Astrocyte (in vitro differentiated cells and primary cell): ENCODE measurements around the gene CACNB2. TPM values are rescaled to one million over a fixed set of nuclear protein-coding genes. Genes with fewer than 3 reads are reported as not detected.
"Not testable (repeated sequence)": the region's sequence is repeated elsewhere in the genome, so short reads cannot be mapped to it uniquely, and the experiment has no call there.

Source experiments
- DNase-seq: peaks from one replicate; pipeline ENCODE4 v3.0.0-alpha.2; 2010; ENCODE audit warnings: low read depth
- FAIRE-seq: peaks from 2 replicates; lab custom pipeline; 2011; peaks lifted over from hg19 to GRCh38; lab: Jason Lieb, UNC
- H2AFZ ChIP-seq: 2 replicates; pipeline ENCODE4 v1.6.0; 2012; ENCODE audit warnings: low read depth, low read length, inconsistent platforms
- H3K27ac ChIP-seq: 2 replicates; pipeline ENCODE4 v1.5.1; 2011; ENCODE audit warnings: low read depth, low read length, inconsistent platforms
- H3K27me3 ChIP-seq: 2 replicates; pipeline ENCODE4 v1.6.0; 2011; ENCODE audit warnings: low read length, inconsistent platforms; ENCODE audit not compliant: insufficient read depth
- H3K36me3 ChIP-seq: 2 replicates; pipeline ENCODE4 v1.5.1; 2011; ENCODE audit warnings: low read length, inconsistent platforms; ENCODE audit not compliant: insufficient read depth
- H3K4me1 ChIP-seq: 2 replicates; pipeline ENCODE4 v1.5.1; 2011; ENCODE audit warnings: low read length, inconsistent platforms; ENCODE audit not compliant: insufficient read depth
- H3K4me2 ChIP-seq: 2 replicates; pipeline ENCODE4 v1.6.0; 2012; ENCODE audit warnings: low read length, inconsistent platforms
- H3K4me3 ChIP-seq: 2 replicates; pipeline ENCODE4 v1.5.1; 2011; ENCODE audit warnings: low read depth, mild to moderate bottlenecking, low read length, inconsistent platforms; ENCODE audit not compliant: insufficient read depth
- H3K79me2 ChIP-seq: 2 replicates; pipeline ENCODE4 v1.6.0; 2012; ENCODE audit warnings: mild to moderate bottlenecking, low read length, inconsistent platforms; ENCODE audit not compliant: insufficient read depth
- H3K9ac ChIP-seq: 2 replicates; pipeline ENCODE4 v1.6.0; 2012; ENCODE audit warnings: mild to moderate bottlenecking, low read length, inconsistent platforms
- H3K9me3 ChIP-seq: 2 replicates; pipeline ENCODE4 v1.5.1; 2012; ENCODE audit warnings: low read depth, mild to moderate bottlenecking, low read length, inconsistent platforms; ENCODE audit not compliant: insufficient read depth
- H4K20me1 ChIP-seq: 2 replicates; pipeline ENCODE4 v1.6.0; 2012; ENCODE audit warnings: low read length, inconsistent platforms; ENCODE audit not compliant: insufficient read depth
- H3K27ac Mint-ChIP-seq: one replicate; pipeline ENCODE4 v1.8.0; 2021; ENCODE audit warnings: mild to moderate bottlenecking, mixed read lengths; ENCODE audit not compliant: unreplicated experiment
- H3K27me3 Mint-ChIP-seq: one replicate; pipeline ENCODE4 v1.8.0; 2021; ENCODE audit warnings: low read depth, mixed read lengths; ENCODE audit not compliant: unreplicated experiment
- H3K36me3 Mint-ChIP-seq: one replicate; pipeline ENCODE4 v1.8.0; 2021; ENCODE audit warnings: low read depth, mixed read lengths; ENCODE audit not compliant: unreplicated experiment
- H3K4me1 Mint-ChIP-seq: one replicate; pipeline ENCODE4 v1.8.0; 2021; ENCODE audit warnings: low read depth, mixed read lengths; ENCODE audit not compliant: unreplicated experiment
- H3K4me3 Mint-ChIP-seq: one replicate; pipeline ENCODE4 v1.8.0; 2021; ENCODE audit warnings: mild to moderate bottlenecking, moderate library complexity, mixed read lengths; ENCODE audit not compliant: unreplicated experiment
- H3K9me3 Mint-ChIP-seq: one replicate; pipeline ENCODE4 v1.8.0; 2021; ENCODE audit warnings: mild to moderate bottlenecking, mixed read lengths; ENCODE audit not compliant: unreplicated experiment
- CTCF ChIP-seq: IDR thresholded peaks from 2 replicates; pipeline ENCODE4 v1.5.1; 2011; ENCODE audit warnings: low read depth, mild to moderate bottlenecking, inconsistent platforms, low read length, moderate library complexity; ENCODE audit not compliant: insufficient read depth
- EZH2 ChIP-seq: IDR thresholded peaks from 2 replicates; pipeline ENCODE4 v1.6.1; 2012; ENCODE audit warnings: mild to moderate bottlenecking, low read length, inconsistent platforms; ENCODE audit not compliant: insufficient read depth
- total RNA-seq: library from RNA; stranded (reverse); gene quantifications from 2 replicates; pipeline ENCODE4 v1.2.1, GENCODE V29; 2021

CACNB2 gene
- total RNA-seq, 1 donor from 2014 or later: 0.66 TPM

GRCh38 chr10:18566177-18566576 lies 426.0 kb downstream of the CACNB2 start:
- H3K4me1 Mint-ChIP-seq: no peaks in the 10 kb centered on the region
- FAIRE-seq (no peak), DNase-seq (no peak)
- TF ChIP-seq EZH2 (no peak), CTCF (no peak)
- Histone ChIP-seq H2AFZ (no peak overlapping the region), H3K4me2 (no peak overlapping the region), H3K36me3 (no peaks in the 10 kb centered on the region), H3K4me3 (no peak overlapping the region), H3K4me1 (no peaks in the 10 kb centered on the region), H4K20me1 (no peaks in the 10 kb centered on the region), H3K9me3 (peaks cover 14% of the 10 kb centered on the region), H3K27me3 (no peaks in the 10 kb centered on the region), H3K27ac (no peak overlapping the region), H3K9ac (no peak overlapping the region), H3K79me2 (no peaks in the 10 kb centered on the region)
- H3K9me3 Mint-ChIP-seq: no peaks in the 10 kb centered on the region
- H3K36me3 Mint-ChIP-seq: no peaks in the 10 kb centered on the region
- no peak overlapping the region for H3K4me3 Mint-ChIP-seq
- H3K27me3 Mint-ChIP-seq: no peaks in the 10 kb centered on the region
- no peak overlapping the region for H3K27ac Mint-ChIP-seq

DNA sequence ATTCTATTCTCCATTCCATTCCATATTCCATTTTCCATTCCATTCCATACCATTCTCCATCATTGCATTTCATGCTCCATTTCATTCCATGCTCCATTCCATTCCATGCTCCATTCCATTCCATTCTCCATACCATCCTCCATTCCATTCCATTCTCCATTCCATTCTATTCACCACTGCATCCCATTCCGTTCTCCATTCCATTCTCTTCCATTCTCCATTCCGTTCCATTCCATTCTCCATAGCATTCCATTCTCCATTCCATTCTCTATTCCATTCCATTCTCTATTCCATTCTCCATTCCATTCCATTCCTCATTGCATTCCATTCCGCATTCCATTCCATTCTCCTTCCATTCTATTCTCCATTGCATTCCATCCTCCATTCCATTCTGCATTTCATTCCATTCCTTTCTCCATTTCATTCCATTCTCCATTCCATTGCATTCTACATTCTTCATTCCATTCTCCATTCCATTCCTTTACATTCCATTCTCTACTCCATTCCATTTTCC lies 427.2 kb downstream of the CACNB2 start:
- Histone ChIP-seq H3K27me3 (no peaks in the 10 kb centered on the region), H3K36me3 (no peaks in the 10 kb centered on the region), H3K4me2 (no peak overlapping the region), H3K4me1 (no peaks in the 10 kb centered on the region), H3K9ac (no peak overlapping the region), H3K9me3 (peaks cover 14% of the 10 kb centered on the region), H3K27ac (no peak overlapping the region), H2AFZ (no peak overlapping the region), H3K79me2 (no peaks in the 10 kb centered on the region), H4K20me1 (no peaks in the 10 kb centered on the region), H3K4me3 (no peak overlapping the region)
- no peak overlapping the region for H3K4me3 Mint-ChIP-seq
- no peaks in the 10 kb centered on the region for H3K36me3 Mint-ChIP-seq
- H3K9me3 Mint-ChIP-seq: no peaks in the 10 kb centered on the region
- no peak overlapping the region for H3K27ac Mint-ChIP-seq
- H3K4me1 Mint-ChIP-seq: no peaks in the 10 kb centered on the region
- no peak for TF ChIP-seq EZH2
- no peak for TF ChIP-seq CTCF
- FAIRE-seq (no peak), DNase-seq (no peak)
- H3K27me3 Mint-ChIP-seq: no peaks in the 10 kb centered on the region

GRCh38 chr10:18570386-18570785 lies 430.2 kb downstream of the CACNB2 start:
- H3K27ac ChIP-seq, DNase-seq, H3K4me3 ChIP-seq, H3K27ac Mint-ChIP-seq, H3K4me1 Mint-ChIP-seq, H3K4me2 ChIP-seq, H3K9me3 Mint-ChIP-seq, H4K20me1 ChIP-seq, FAIRE-seq, H3K4me3 Mint-ChIP-seq, H3K36me3 Mint-ChIP-seq, H3K79me2 ChIP-seq, H3K9ac ChIP-seq, H3K36me3 ChIP-seq, H2AFZ ChIP-seq, H3K27me3 Mint-ChIP-seq, H3K4me1 ChIP-seq, H3K27me3 ChIP-seq: not testable (repeated sequence)
- peaks cover 13% of the 10 kb centered on the region for H3K9me3 ChIP-seq
